Thymus (tissue), 11 donors: ENCODE measurements around the gene MRPL28. TPM values are rescaled to one million over a fixed set of nuclear protein-coding genes. Genes with fewer than 3 reads are reported as not detected.

Experiments used
- DNase-seq, 9 donors: peaks; one replicate each; pipeline ENCODE4 v3.0.0-alpha.2; 2013; ENCODE audit warnings: low spot score in 9 of 9, low read depth in 6 of 9, missing footprints in 1 of 9
- H3K27ac ChIP-seq, 2 donors: one replicate each; pipeline ENCODE4 v1.5.1; 2013; ENCODE audit warnings: control low read depth in 1 of 2, low read depth in 1 of 2, low read length in 1 of 2, mild to moderate bottlenecking in 1 of 2, moderate library complexity in 1 of 2
- H3K27me3 ChIP-seq, 2 donors: one replicate each; pipeline ENCODE4 v1.5.1; 2013; ENCODE audit warnings: low read length in 1 of 2; ENCODE audit not compliant: control insufficient read depth in 2 of 2, insufficient read depth in 1 of 2
- H3K36me3 ChIP-seq, 2 donors: one replicate each; pipeline ENCODE4 v1.5.1; 2013; ENCODE audit warnings: low read length in 1 of 2, mild to moderate bottlenecking in 1 of 2, moderate library complexity in 1 of 2; ENCODE audit not compliant: control insufficient read depth in 2 of 2, insufficient read depth in 2 of 2
- H3K4me1 ChIP-seq, 2 donors: one replicate each; pipeline ENCODE4 v1.5.1; 2013; ENCODE audit warnings: low read length in 2 of 2; ENCODE audit not compliant: control insufficient read depth in 2 of 2, insufficient read depth in 2 of 2
- H3K4me3 ChIP-seq, 2 donors: one replicate each; pipeline ENCODE4 v1.5.1; 2013; ENCODE audit warnings: low read length in 2 of 2, control low read depth in 1 of 2, mild to moderate bottlenecking in 1 of 2
- H3K9me3 ChIP-seq, 2 donors: one replicate each; pipeline ENCODE4 v1.5.1; 2013; ENCODE audit warnings: low read length in 1 of 2, mild to moderate bottlenecking in 1 of 2; ENCODE audit not compliant: control insufficient read depth in 2 of 2, insufficient read depth in 1 of 2
- whole genome bisulfite sequencing: extraction: QIAGEN DNeasy Blood & Tissue Kit; methylation state at CpG from one replicate; pipeline ENCODE4 v1.1.7; 2013; 5-methylcytosine and 5-hydroxymethylcytosine counted together
- polyA plus RNA-seq: library from polyadenylated mRNA; stranded (reverse); fragments of 200-250 nt; gene quantifications from one replicate; pipeline ENCODE4 v1.2.3, GENCODE V29; 2013
- total RNA-seq: library from RNA; stranded (reverse); fragments of 120-200 nt; gene quantifications from one replicate; pipeline ENCODE4 v1.2.4, GENCODE V29; 2013
- donor health status: healthy.

Gene MRPL28
- total and polyA plus RNA-seq, 2 donors, result 64.2 to 79.4 TPM

- Histone ChIP-seq H3K4me3 (no peak overlapping the region), H3K9me3 (no peaks in the 10 kb centered on the region), H3K36me3 (peaks cover 33 to 38% of the 10 kb centered on the region in 2 donors), H3K27ac (no peak overlapping the region), H3K4me1 (peaks cover 0 to 8% of the 10 kb centered on the region in 2 donors), H3K27me3 (no peaks in the 10 kb centered on the region)
- 93% methylated on average over 22 of the region's 22 CpGs for WGBS
- DNase-seq, result no peak
Measured at GRCh38 chr16:318628-319027, 51.7 kb downstream of the MRPL28 start.

DNA sequence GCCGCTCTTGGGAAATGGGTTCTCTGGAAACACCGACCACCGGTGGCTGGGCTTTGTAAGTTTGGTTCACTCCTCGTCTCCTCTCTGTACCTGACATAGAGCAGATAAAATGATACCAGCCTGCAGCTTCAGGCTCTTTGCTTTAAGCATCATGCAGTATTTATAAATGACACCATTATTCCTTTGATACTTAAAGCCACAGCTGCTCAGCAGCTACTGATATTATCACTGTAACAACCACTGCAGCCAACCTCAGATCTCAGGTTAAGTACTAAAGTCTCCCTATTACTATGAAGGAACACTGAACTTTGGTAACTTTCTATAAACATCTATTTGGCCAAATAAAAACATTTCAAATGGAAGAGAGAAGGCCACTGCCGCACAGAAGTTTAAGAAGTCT lies 52.8 kb downstream of the MRPL28 start:
- Histone ChIP-seq H3K27me3 (no peaks in the 10 kb centered on the region), H3K36me3 (peaks cover 43 to 48% of the 10 kb centered on the region in 2 donors), H3K9me3 (no peaks in the 10 kb centered on the region), H3K4me1 (peaks cover 2 to 11% of the 10 kb centered on the region in 2 donors), H3K4me3 (no peak overlapping the region), H3K27ac (no peak overlapping the region)
- no peak for DNase-seq
- 83% methylated on average over 5 of the region's 5 CpGs for WGBS

Other genes with a start within 250 kb of the MRPL28 start
- gene NPRL3, start 231.9 kb downstream of the MRPL28 start, total RNA-seq, result 2.8 TPM
- gene NPRL3, start 231.9 kb downstream of the MRPL28 start, polyA plus RNA-seq, result 16.7 TPM
- gene HBZ, start 217.9 kb downstream of the MRPL28 start, total RNA-seq, result 3.2 TPM
- 0.34 TPM for gene HBZ, start 217.9 kb downstream of the MRPL28 start, polyA plus RNA-seq
- gene HBM, start 204.6 kb downstream of the MRPL28 start, total RNA-seq, result 25.3 TPM
- gene HBM, start 204.6 kb downstream of the MRPL28 start, polyA plus RNA-seq, result not detected
- 595 TPM for gene HBA2, start 197.7 kb downstream of the MRPL28 start, total RNA-seq
- gene HBA2, start 197.7 kb downstream of the MRPL28 start, polyA plus RNA-seq, result 19.8 TPM
- gene HBA1, start 193.9 kb downstream of the MRPL28 start, total RNA-seq, result 222 TPM
- gene HBA1, start 193.9 kb downstream of the MRPL28 start, polyA plus RNA-seq, result 9.9 TPM
- gene HBQ1, start 190.1 kb downstream of the MRPL28 start, total RNA-seq, result 1.9 TPM
- gene HBQ1, start 190.1 kb downstream of the MRPL28 start, polyA plus RNA-seq, result 0.30 TPM
- 64.7 TPM for gene LUC7L, start 141.1 kb downstream of the MRPL28 start, total RNA-seq
- 458 TPM for gene LUC7L, start 141.1 kb downstream of the MRPL28 start, polyA plus RNA-seq
- gene FAM234A, start 135.7 kb downstream of the MRPL28 start, total RNA-seq, result 12.7 TPM
- gene FAM234A, start 135.7 kb downstream of the MRPL28 start, polyA plus RNA-seq, result 28.3 TPM
- not detected for gene RGS11, start 94.6 kb downstream of the MRPL28 start, total RNA-seq
- gene RGS11, start 94.6 kb downstream of the MRPL28 start, polyA plus RNA-seq, result 1.3 TPM
- gene ARHGDIG, start 89.9 kb downstream of the MRPL28 start, total RNA-seq, result 0.09 TPM
- 0.52 TPM for gene ARHGDIG, start 89.9 kb downstream of the MRPL28 start, polyA plus RNA-seq
- 0.14 TPM for gene PDIA2, start 87.4 kb downstream of the MRPL28 start, total RNA-seq
- gene PDIA2, start 87.4 kb downstream of the MRPL28 start, polyA plus RNA-seq, result 1.8 TPM
- 20.0 TPM for gene AXIN1, start 17.8 kb downstream of the MRPL28 start, total RNA-seq
- 24.1 TPM for gene AXIN1, start 17.8 kb downstream of the MRPL28 start, polyA plus RNA-seq
- 22.1 TPM for gene PGAP6, start 11.4 kb upstream of the MRPL28 start, total RNA-seq
- 47.4 TPM for gene PGAP6, start 11.4 kb upstream of the MRPL28 start, polyA plus RNA-seq
- 57.1 TPM for gene NME4, start 26.7 kb upstream of the MRPL28 start, total RNA-seq
- gene NME4, start 26.7 kb upstream of the MRPL28 start, polyA plus RNA-seq, result 34.4 TPM
- gene DECR2, start 31.3 kb upstream of the MRPL28 start, total RNA-seq, result 4.5 TPM
- gene DECR2, start 31.3 kb upstream of the MRPL28 start, polyA plus RNA-seq, result 14.2 TPM
- gene RAB11FIP3, start 55.1 kb upstream of the MRPL28 start, total RNA-seq, result 6.8 TPM
- 26.7 TPM for gene RAB11FIP3, start 55.1 kb upstream of the MRPL28 start, polyA plus RNA-seq
- gene CAPN15, start 157.2 kb upstream of the MRPL28 start, total RNA-seq, result 16.8 TPM
- gene CAPN15, start 157.2 kb upstream of the MRPL28 start, polyA plus RNA-seq, result 40.4 TPM
- gene PRR35, start 189.9 kb upstream of the MRPL28 start, total RNA-seq, result under 0.01 TPM
- 0.09 TPM for gene PRR35, start 189.9 kb upstream of the MRPL28 start, polyA plus RNA-seq
- gene NHLRC4, start 196.5 kb upstream of the MRPL28 start, total RNA-seq, result 5.5 TPM
- 3.1 TPM for gene NHLRC4, start 196.5 kb upstream of the MRPL28 start, polyA plus RNA-seq
- gene PIGQ, start 199.4 kb upstream of the MRPL28 start, total RNA-seq, result 14.4 TPM
- 65.4 TPM for gene PIGQ, start 199.4 kb upstream of the MRPL28 start, polyA plus RNA-seq
- 20.1 TPM for gene RAB40C, start 219.5 kb upstream of the MRPL28 start, total RNA-seq
- gene RAB40C, start 219.5 kb upstream of the MRPL28 start, polyA plus RNA-seq, result 43.3 TPM